ENCODE measurements around the gene TRIM66.

TRIM66 gene

DNA sequence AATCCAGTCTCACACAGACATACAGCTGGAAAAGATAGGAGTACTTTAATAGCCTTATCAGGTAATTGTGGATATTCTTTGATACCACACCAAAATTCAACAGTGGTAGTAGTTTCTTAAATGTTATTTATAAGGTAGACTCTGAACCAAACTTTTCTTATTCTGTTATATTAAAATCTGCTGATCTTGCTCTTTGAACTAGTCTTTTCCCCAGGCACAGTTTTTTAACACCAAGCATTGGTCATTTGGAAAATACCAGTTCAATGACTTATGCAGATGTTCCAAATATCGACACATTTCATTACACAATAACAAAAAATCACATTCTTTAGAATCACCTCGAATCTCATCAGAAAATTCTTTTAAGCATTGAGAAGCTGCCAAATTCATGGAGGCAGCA, 7.6 kb downstream of the TRIM66 start:
- Histone ChIP-seq H3K27me3 (ENCODE audit: insufficient read depth, low read length, poor library complexity, severe bottlenecking) (no peaks in the 10 kb centered on the region), H4K20me1 (ENCODE audit: insufficient read depth, low read length, poor library complexity, severe bottlenecking) (no peaks in the 10 kb centered on the region), H3K4me2 (ENCODE audit: low read depth, low read length, poor library complexity, severe bottlenecking) (no peak overlapping the region), H3K36me3 (ENCODE audit: insufficient read depth, low read length) (no peaks in the 10 kb centered on the region), H3K9me2 (replicated peaks; ENCODE audit: low read depth, low read length) (no peaks in the 10 kb centered on the region), H3K9me3 (ENCODE audit: insufficient read depth, low read depth, low read length) (no peaks in the 10 kb centered on the region), H3K9ac (ENCODE audit: low read depth, low read length, poor library complexity, severe bottlenecking) (no peak overlapping the region), H3K4me3 (ENCODE audit: low read length, poor library complexity, severe bottlenecking) (no peak overlapping the region), H3K4me1 (ENCODE audit: insufficient read depth, low read length, poor library complexity, severe bottlenecking) (no peaks in the 10 kb centered on the region), H2AFZ (ENCODE audit: low read length) (no peak overlapping the region), H3F3A (ENCODE audit: low read depth) (no peaks in the 10 kb centered on the region), H3K79me2 (ENCODE audit: insufficient read depth, low read length) (no peaks in the 10 kb centered on the region)
- TF ChIP-seq EZH2phosphoT487 (IDR thresholded peaks at IDR 0.05; ENCODE audit: borderline replicate concordance) = no peak
- TF ChIP-seq, protein P1, sequence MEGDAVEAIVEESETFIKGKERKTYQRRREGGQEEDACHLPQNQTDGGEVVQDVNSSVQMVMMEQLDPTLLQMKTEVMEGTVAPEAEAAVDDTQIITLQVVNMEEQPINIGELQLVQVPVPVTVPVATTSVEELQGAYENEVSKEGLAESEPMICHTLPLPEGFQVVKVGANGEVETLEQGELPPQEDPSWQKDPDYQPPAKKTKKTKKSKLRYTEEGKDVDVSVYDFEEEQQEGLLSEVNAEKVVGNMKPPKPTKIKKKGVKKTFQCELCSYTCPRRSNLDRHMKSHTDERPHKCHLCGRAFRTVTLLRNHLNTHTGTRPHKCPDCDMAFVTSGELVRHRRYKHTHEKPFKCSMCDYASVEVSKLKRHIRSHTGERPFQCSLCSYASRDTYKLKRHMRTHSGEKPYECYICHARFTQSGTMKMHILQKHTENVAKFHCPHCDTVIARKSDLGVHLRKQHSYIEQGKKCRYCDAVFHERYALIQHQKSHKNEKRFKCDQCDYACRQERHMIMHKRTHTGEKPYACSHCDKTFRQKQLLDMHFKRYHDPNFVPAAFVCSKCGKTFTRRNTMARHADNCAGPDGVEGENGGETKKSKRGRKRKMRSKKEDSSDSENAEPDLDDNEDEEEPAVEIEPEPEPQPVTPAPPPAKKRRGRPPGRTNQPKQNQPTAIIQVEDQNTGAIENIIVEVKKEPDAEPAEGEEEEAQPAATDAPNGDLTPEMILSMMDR (conservative IDR thresholded peaks at IDR 0.05; ENCODE audit: low read length) = no peak

GRCh38 chr11:8672346-8672745, 10.1 kb downstream of the TRIM66 start:
- Histone ChIP-seq H3K4me3 (ENCODE audit: low read length, poor library complexity, severe bottlenecking) (no peak overlapping the region), H3K9me3 (ENCODE audit: insufficient read depth, low read depth, low read length) (no peaks in the 10 kb centered on the region), H3K9me2 (replicated peaks; ENCODE audit: low read depth, low read length) (no peaks in the 10 kb centered on the region), H3K4me2 (ENCODE audit: low read depth, low read length, poor library complexity, severe bottlenecking) (no peak overlapping the region), H3K4me1 (ENCODE audit: insufficient read depth, low read length, poor library complexity, severe bottlenecking) (no peaks in the 10 kb centered on the region), H3K79me2 (ENCODE audit: insufficient read depth, low read length) (no peaks in the 10 kb centered on the region), H3K27me3 (ENCODE audit: insufficient read depth, low read length, poor library complexity, severe bottlenecking) (no peaks in the 10 kb centered on the region), H3K9ac (ENCODE audit: low read depth, low read length, poor library complexity, severe bottlenecking) (no peak overlapping the region), H3K36me3 (ENCODE audit: insufficient read depth, low read length) (no peaks in the 10 kb centered on the region), H3F3A (ENCODE audit: low read depth) (no peaks in the 10 kb centered on the region), H2AFZ (ENCODE audit: low read length) (no peak overlapping the region), H4K20me1 (ENCODE audit: insufficient read depth, low read length, poor library complexity, severe bottlenecking) (no peaks in the 10 kb centered on the region)
- TF ChIP-seq, protein P1 (conservative IDR thresholded peaks at IDR 0.05; ENCODE audit: low read length) = no peak
- no peak for TF ChIP-seq EZH2phosphoT487 (IDR thresholded peaks at IDR 0.05; ENCODE audit: borderline replicate concordance)

DNA sequence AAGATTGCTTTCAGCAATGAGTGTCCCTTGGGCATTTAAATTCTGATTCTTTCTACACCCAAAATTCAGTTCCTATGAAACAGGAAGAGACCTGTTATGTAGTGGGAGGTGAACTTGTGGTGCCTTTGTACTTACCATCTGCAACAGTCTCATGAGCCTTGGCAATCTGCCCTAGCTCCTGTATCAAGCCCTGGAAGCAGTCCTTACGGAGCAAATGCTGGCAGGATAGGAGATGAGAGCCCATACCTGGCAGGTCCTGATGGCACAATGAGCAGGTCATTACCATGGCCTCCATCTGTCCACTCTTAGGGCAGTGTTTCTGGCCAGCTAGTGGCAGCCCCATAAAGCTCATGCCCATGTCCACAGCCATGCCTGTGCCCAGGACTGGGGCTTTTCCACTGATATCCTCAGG, 10.8 kb downstream of the TRIM66 start:
- no peaks in the 10 kb centered on the region for H3K4me1 ChIP-seq (ENCODE audit: insufficient read depth, low read length, poor library complexity, severe bottlenecking)
- no peaks in the 10 kb centered on the region for H3F3A ChIP-seq (ENCODE audit: low read depth)
- no peaks in the 10 kb centered on the region for H3K36me3 ChIP-seq (ENCODE audit: insufficient read depth, low read length)
- no peak overlapping the region for H3K9ac ChIP-seq (ENCODE audit: low read depth, low read length, poor library complexity, severe bottlenecking)
- no peaks in the 10 kb centered on the region for H3K9me3 ChIP-seq (ENCODE audit: insufficient read depth, low read depth, low read length)
- H3K27me3 ChIP-seq (ENCODE audit: insufficient read depth, low read length, poor library complexity, severe bottlenecking) = no peaks in the 10 kb centered on the region
- no peaks in the 10 kb centered on the region for H3K79me2 ChIP-seq (ENCODE audit: insufficient read depth, low read length)
- H4K20me1 ChIP-seq (ENCODE audit: insufficient read depth, low read length, poor library complexity, severe bottlenecking) = no peaks in the 10 kb centered on the region
- H3K4me3 ChIP-seq (ENCODE audit: low read length, poor library complexity, severe bottlenecking) = no peak overlapping the region
- no peak for TF ChIP-seq EZH2phosphoT487 (IDR thresholded peaks at IDR 0.05; ENCODE audit: borderline replicate concordance)
- TF ChIP-seq, protein P1 (conservative IDR thresholded peaks at IDR 0.05; ENCODE audit: low read length) = no peak
- H3K9me2 ChIP-seq (replicated peaks; ENCODE audit: low read depth, low read length) = no peaks in the 10 kb centered on the region
- H3K4me2 ChIP-seq (ENCODE audit: low read depth, low read length, poor library complexity, severe bottlenecking) = no peak overlapping the region
- H2AFZ ChIP-seq (ENCODE audit: low read length) = no peak overlapping the region

Data from Loucy (cell line).